M059J (cell line): ENCODE results near the gene HMCES. TPM values are rescaled to one million over a fixed set of nuclear protein-coding genes. Genes with fewer than 3 reads are reported as not detected.

Experiments
- DNase-seq: peaks from one replicate; pipeline ENCODE4 v3.0.0-alpha.2; 2012; ENCODE audit warnings: low read depth
- total RNA-seq: library from RNA; depleted of rRNA; stranded (reverse); fragments of >200 nt; shearing (Covaris generic); gene quantifications from 2 replicates; pipeline ENCODE4 v1.2.3, GENCODE V29; 2014; rRNA removed

The HMCES gene
- 41.4 and 46.4 TPM in 2 replicates for total RNA-seq

DNA sequence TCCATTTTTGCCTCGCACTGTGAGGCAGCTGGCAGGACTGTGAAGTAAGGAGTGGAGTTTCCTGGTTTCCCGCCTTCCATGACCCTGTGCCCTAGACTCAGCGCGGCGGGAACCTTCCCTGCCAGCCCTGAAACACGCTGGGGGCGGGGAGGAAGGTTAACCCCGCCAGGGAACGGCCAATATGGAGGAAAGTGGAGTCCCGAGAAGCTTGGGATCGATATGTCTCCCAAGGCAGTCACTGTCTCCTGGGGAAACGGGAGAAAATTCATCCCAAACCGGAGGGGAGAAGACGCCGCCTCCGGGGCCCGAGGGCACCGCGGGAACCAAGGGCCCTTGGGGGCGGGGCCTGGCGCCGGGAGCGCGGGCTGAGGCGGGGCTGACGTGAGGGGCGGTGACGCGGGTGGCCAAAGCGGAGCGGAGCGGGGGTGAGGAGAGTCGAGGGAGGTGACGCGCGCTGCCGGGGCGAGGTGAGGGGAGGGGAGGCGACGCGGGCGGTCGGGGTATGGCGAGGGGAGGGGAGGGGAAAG, at the start of gene HMCES:
Gene HMCES (plus strand): TSS at position 432 of the 527 bp plus-strand sequence. CDS start 863 bp downstream, outside the sequence.
- DNase-seq = peak; percentile 92

GRCh38 chr3:129228891-129229585, 49.6 kb upstream of the HMCES start:
- peak; percentile 94 for DNase-seq

GRCh38 chr3:129230311-129231019, 48.2 kb upstream of the HMCES start:
- DNase-seq = peak; percentile 96

- DNase-seq = peak; percentile 84
Observed at GRCh38 chr3:129231331-129232119, 47.1 kb upstream of the HMCES start.

DNA sequence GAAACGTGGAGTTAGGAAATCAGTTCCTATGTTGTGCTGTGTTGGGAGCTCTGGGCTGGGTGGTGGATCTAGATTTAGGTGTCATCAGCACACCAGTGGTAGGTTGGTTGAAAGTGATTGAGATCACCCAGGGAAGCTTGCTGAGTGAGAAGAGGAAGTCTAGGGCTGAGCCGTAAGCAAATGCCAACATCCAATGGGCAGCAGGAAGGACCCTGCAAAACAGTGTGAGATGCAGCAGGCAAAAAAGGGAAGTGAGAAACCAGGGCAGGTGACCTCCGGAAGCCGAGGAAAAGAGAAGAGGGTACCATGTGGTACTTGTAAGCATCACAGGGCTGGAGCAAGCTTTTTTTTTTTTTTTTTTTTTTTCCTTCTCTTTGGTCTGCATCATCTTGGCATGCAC, 45.1 kb upstream of the HMCES start:
- no peak for DNase-seq

GRCh38 chr3:129234441-129234840, 44.2 kb upstream of the HMCES start:
- DNase-seq = no peak

GRCh38 chr3:129235344-129235917, 43.2 kb upstream of the HMCES start:
- no peak for DNase-seq

DNA sequence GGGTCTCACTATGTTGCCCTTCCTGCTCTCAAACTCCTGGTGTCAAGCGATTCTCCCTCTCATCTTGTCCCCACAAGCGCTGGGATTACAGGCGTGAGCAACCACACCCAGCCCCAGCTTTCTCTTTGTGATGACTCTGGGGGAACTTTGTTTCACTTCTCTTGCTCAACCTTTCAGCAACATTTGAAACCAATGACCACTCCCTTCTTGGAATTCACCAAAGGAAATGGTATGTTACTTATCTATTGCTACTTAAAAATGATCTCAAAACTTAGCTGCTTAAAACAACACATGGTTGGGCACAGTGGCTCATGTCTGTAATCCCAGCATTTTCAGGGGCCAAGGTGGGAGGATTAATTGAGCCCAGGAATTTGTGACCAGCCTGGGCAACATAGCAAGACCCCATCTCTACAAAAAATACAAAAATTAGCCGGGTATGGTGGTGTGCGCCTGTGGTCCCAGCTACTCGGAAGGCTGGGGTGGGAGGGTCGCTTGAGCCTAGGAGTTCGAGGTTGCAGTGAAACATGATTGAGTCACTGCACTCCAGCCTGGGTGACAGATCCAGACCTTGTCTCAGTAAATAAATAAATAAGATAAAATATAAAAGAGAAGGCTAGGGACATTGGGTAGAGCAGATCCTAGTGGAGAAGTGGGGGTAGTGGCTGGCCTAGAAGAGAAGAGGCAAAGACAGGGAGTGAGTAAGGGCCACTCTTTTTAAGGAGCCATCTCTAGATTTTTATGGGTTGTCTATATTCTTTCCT, 39.5 kb upstream of the HMCES start:
- DNase-seq = no peak

GRCh38 chr3:129239991-129240390, 38.7 kb upstream of the HMCES start:
- no peak for DNase-seq

DNA sequence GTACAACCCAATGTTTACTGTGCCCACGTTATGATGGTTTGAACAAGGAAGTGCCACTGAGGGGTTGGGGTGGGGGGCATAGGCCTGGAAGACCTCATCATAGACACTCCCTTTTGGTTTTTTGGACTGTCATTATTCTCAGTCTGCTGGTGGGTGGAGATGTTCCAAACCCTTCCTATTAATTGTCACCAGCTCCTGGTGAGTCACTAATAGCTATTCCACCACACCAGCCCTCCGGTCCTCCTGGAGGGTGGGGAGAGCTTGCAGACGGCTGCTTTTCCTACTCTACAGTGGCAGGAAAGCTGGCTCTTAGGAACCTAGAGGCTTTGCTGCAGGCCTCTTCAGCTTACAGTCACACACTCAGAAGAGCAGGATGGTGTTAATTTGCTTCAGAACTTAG, 38.2 kb upstream of the HMCES start:
- peak; percentile 65 for DNase-seq

GRCh38 chr3:129245141-129245540, 33.5 kb upstream of the HMCES start:
- no peak for DNase-seq

DNA sequence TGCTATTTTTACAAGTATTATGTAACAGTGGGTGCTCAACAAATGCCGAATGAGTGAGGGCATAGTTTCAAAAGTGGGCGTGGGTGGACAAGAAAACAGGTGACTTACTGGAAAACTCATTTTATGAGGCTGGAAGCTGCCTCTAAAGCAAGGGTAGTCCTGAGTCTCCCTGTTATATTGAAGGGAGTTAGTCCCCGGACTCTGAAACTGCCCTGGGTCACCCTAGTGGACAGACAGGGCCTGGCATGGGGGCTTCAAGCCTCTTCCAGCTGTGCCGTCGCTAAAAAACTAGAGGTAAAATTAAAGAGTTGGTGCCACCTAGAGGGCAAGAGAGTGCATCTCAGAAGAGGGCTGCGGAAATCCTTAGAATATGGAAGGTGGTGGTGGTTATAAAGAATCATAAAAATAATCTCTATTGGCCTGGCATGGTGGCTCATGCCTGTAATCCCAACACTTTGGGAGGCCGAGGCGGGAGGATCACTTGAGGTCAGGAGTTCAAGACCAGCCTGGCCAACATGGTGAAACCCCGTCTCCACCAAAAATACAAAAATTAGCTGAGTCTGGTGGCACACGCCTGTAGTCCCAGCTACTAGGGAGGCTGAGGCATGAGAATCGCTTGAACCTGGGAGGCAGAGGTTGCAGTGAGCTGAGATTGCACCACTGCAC, 32.9 kb upstream of the HMCES start:
- peak; percentile 93 for DNase-seq

DNA sequence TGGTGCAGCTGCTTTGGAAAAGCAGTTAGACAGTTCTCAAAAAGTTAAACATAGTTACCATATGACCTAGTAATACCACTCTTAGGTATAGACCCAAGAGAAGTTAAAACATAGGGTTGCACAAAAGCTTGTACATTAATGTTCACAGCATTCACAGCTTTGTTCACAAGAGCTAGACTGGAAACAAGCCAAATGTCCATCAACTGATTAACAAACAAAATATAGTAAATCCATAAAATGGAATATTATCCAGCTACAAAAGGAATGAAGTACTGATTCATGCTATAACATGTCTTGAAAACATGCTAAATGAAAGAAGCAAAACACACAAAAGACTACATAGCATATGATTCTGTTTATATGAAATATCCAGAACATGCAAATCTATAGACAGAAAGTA, 32.0 kb upstream of the HMCES start:
- no peak for DNase-seq

DNA sequence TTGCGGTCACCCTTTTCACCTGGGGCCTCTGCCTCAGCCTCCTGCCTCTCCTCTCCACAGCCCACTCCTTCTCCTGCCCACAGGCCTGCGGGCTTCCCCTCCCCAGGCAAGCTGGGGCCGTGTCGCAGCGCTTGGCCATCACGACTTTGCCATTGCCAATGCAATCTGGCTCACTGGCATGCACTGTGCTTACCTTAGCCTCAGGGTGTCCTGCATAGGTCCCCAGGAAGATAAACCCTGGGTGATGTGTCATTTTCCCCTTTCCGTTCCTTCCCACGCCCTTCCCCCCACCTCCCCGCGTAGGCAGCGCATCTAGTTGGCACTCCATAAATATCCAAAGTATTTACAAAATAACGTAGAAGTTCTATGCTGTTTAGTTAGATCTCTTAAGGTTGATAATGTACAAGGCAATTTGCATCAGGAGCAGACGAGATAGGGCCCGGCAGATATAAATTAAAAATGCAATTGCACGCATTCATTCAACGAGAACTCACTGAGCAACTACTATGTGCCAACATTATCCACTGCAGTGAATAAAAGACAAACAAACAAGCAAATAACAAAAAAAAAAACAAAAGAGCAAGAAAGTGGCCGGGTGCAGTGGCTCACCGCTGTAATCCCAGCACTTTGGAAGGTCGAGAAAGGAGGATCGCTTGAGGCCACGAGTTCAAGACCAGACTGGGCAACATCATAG, 30.2 kb upstream of the HMCES start:
- peak; percentile 54 for DNase-seq

GRCh38 chr3:129249284-129250065, 29.2 kb upstream of the HMCES start, which contains the start of gene COPG1:
Gene COPG1 (plus strand): TSS chr3:129249606. CDS start chr3:129249710, 104 bp downstream.
- peak; percentile 92 for DNase-seq

- no peak for DNase-seq
Observed at GRCh38 chr3:129252748-129253147, 25.9 kb upstream of the HMCES start.

DNA sequence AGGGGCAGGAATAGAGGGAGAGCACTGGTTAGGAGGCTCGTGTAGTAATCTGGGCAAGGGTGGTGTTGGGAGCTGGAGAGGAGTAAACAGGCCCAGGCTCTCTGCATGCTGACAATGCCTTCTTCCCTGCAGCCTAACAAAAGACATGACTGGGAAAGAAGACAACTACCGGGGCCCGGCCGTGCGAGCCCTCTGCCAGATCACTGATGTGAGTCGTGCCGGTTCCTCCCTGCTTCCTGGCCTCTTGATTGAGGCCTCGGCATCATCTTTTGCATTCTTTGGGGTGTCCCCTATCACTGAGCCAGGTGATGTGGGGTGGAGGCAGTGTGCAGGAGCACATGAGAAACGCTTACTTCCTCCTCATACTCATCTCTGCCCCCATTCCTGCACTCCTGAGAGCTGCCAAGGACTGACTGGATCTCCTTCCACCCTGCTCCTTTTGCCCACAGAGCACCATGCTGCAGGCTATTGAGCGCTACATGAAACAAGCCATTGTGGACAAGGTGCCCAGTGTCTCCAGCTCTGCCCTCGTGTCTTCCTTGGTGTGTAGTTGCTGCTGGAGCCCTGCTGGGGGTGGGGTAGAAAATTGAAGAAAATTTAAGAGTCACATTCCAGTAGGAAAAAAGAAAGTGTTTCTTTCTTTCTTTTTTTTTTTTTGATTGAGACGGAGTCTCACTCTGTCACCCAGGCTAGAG, 24.0 kb upstream of the HMCES start:
- no peak for DNase-seq

- DNase-seq = no peak
Observed at GRCh38 chr3:129256270-129256669, 22.4 kb upstream of the HMCES start.
